ENCODE data around the gene PALLD.

The PALLD gene

DNA sequence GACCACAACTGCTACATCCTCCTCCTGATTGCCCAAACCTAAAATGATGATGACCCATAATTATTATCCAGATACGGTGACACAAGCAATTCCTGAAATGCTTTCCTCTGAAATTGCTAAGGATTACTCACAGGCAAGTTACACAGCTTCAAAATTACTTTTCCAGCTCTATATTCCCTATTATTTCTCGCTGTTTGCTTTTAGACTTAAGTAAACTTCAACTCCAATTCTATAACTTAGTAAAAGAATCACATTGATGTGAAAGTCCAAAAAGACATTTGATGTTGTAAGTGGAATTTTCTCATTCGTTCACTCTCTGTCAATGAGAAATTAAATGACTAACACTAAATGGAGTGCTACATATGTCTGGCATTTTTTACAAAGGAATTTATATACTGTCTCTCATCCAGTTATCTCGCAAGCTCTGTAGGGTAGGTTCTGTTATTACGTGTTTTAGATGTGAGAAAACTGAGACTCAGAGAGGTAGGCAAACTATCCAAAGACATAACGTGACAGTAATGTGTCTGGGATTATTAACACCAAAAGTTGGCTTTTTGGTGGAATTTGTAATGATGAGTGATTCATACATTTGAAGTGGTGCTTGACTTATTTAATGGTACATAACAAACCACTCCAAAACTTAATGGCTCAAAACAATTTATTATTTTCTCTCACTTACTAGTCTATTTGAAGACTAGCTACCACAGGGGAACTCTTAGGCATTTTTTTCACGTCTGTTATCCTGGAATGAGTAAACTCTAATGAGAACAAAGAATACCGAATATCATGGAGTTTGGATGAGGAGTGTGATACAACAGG, 31.5 kb downstream of the PALLD start:
- DNase-seq: no peak

DNA sequence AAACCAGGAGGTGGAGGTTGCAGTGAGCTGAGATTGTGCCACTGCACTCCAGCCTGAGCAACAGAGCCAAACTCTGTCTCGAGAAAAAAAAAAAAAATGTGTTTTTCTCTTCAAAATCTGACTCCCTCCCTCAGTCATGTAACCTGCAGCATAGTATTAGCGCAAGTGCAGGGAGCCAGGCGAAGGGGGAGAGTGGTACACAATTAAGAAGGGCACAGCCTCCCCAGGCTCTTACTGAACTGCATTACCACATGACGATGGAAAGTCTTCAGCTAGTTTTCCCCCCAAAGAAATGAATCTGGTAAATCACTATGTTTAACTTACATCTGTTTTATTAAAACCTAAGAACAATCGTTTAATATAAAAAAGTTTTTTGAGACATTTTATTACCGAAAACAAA, 32.4 kb downstream of the PALLD start:
- no peak for DNase-seq

DNA sequence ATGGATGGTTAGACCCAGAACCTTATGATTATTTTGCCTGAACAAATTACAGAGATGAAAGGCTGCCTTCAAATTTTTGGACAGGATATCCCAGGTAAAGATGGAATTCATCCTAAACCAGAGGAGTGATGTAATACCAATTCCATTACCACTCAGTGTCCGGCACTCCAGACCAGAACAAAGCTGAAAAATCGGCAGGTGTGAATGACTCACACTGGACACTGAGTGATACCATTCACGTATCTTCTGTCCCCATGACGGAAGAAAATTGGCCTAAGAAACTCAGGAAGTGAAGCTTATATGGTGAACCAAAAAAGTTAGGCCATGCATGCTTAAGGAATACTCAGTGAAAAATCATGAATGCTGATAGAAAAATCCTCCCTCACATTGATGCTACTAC, 34.5 kb downstream of the PALLD start:
- DNase-seq: no peak

GRCh38 chr4:168534535-168534934, 37.7 kb downstream of the PALLD start:
- DNase-seq: no peak

DNA sequence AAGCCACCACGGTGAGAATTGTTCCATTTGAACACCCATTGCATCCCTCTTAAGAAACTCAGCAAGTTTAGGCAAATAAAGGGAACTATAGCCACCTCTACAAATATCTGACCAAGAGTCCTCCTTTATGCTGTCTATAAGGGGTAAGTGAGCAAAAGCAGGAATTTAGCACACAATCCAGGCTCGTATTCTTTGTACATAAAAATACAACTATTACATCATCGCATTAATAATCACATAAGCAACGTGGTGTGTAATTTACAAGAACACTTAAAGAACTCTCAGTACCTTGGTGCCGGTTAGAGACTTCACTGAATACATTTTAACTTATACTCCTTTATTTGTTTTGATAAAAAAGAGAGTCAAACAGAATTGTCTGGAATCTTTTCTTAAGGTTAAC, 38.8 kb downstream of the PALLD start:
- no peak for DNase-seq

- no peak for DNase-seq
Observed at GRCh38 chr4:168536448-168536847, 39.6 kb downstream of the PALLD start.

DNA sequence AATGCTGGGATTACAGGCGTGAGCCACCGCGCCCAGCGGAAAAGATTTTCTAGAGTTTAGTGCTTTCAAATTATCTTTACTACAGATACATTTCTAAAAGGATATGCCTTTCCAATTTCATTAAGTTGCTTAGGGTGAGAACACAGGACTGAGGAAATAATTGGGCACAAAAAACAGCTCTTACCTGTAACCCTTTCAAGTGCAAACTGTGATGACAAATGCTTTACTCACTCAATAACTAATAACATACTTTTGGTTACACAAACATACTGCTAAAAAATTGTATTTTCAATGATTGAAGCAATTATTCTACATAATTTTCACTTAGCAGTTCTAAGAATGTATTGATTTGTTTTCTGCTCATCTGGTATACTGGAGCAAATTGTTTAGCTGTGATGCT, 40.2 kb downstream of the PALLD start:
- no peak for DNase-seq

DNA sequence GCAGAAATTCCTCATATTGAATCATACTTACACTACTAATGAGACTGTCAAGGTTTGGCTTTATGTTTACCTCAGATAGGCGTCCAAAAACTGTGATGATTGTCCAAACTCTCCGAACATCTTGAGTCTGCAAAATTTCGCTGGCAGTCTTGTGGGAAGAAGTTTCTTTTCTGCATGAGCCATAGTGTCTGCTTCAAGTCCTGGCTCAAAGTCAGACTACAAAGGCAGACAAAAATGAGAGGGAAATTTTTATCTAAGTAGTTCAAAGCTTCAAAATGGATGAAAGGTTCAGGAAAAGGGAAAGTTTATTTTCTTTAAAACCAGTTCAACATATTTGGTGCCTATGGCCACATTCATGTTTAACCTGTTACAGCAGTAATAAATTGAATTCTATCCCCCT, 40.7 kb downstream of the PALLD start:
- DNase-seq: no peak

GRCh38 chr4:168538632-168539031, 41.8 kb downstream of the PALLD start:
- DNase-seq: no peak

- no peak for DNase-seq
Observed at GRCh38 chr4:168540086-168540485, 43.2 kb downstream of the PALLD start.

DNA sequence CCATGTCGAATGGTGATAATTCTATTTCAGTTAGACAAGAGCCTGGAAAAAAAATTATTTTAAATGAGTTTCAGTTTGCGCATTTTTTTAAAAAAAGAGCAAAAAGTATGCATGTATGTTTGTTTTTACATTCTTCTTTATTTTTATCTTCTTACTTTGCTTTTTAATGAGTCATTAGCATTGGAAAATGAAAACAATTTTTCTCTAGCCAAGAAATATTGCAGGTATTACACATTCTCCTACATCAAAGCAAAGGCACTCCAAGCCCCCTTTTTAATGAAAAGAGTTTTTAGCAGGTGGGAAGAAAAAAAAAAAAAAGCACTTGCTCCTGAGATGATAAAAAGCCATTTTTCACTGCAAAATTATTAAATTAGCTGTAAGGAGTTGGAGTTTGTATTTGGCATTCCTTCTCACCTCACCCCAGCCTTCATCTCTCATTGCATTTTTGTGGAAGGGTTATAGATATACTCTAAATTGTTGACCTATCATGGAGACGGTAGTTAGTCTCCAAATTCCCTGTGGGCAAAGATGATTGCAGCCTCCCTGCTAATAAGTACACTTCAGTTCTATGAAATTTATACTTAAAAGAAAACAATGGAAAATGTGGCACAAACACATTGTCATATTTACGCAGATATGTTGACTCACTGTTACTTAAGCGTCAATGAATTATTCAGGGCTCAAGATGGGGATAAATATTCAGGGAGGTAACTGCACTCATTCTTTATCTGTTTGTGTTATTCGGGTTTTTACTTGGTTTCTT, 43.8 kb downstream of the PALLD start:
- DNase-seq: no peak

- DNase-seq: no peak
Observed at GRCh38 chr4:168541266-168541953, 44.6 kb downstream of the PALLD start.

DNA sequence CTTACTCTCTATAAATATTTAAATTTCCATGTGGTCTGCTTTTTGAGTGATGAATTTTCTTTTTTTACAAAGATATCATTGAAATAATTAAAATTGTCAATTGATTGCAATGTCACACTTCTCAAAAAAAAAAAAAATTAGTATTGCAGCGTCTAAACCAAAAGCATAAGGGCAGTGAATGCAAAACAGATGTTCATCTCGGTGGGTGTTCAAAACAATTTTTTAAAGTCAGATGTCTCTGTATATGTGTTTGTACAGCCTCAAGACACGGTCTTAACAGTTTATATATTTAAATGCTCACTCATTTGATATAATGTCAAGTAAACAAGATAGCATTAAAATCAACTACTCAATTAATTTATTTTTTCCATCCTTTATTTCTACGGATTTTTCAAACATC, 52.3 kb downstream of the PALLD start:
- no peak for DNase-seq

DNA sequence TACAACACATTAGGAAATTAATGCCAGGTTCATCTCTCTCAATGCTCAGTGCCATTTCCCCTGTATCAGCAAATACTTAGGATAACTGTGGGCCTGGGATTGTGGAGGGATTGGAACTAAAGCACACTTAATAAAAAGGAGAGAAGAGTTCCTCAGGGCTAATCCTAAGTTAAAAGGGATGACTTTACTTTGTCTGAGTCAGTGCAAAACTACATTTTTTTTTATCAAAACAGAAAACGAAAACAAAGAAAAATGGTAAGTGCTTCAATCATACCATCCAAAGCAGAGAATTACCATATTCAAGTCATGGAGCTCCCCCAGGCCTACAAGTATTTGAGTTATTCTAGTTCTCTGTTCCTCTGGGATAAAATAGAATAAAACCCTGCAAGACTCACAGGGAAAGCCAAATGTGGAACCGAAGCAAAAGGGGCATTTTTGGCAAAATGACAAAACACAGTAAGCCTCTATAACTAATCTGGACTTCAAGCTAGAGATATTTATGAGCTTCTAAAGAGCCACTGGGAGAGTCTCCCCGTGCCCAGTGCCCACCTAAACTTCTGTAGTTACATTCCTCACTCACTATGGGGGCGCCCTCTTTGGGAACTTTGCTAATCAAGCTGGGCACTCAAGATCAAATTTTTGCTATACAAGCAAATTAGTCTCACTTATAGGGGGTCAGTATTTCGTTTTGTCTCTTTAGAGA, 53.4 kb downstream of the PALLD start:
- DNase-seq: no peak

GRCh38 chr4:168551211-168551610, 54.4 kb downstream of the PALLD start:
- no peak for DNase-seq

GRCh38 chr4:168551945-168552695, 55.3 kb downstream of the PALLD start:
- DNase-seq: no peak

- DNase-seq: no peak
Observed at GRCh38 chr4:168553714-168554370, 57.0 kb downstream of the PALLD start.

- DNase-seq: no peak
Observed at GRCh38 chr4:168555437-168555836, 58.6 kb downstream of the PALLD start.

- DNase-seq: no peak
Observed at GRCh38 chr4:168557658-168558057, 60.8 kb downstream of the PALLD start.

DNA sequence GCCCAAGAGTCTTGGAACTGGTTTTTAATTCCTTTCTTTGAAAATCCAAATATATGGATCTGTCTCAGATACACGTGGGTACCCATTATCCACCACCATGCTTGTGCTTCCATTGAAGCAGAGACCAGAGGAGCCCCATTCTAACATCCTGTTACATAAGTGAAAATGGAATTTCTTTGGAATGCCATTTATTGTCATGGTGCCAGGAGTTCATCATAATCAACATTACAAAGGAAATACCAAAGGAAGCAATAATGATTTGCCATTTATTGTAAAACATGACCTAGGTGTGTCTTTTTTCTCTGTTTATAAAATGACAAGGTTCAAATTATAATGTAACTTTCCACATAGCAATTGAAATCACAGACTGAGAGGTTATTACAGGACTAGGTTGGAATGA, 61.7 kb downstream of the PALLD start:
- DNase-seq: no peak
